ENCODE data around the gene ERO1A.

ERO1A gene

DNA sequence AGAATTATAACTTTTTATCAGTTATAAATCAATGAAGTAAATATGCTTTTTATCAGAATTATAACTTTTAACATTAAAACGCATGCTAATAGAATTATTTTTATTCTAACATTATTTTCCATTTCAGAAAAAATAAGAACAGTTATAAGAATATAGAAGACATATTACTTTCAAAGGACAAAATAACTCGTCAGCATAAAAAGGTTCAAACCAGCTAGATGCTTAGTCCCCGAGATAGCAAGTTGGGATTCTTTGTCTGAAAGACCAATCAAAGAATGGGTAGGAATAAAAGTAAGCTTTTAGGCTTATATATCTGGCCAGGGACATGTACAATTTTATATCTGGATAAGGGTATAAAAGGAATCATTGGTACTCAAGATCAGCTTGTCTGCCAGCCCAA lies 76.8 kb downstream of the ERO1A start:
- H3K27me3 ChIP-seq (ENCODE audit: control insufficient read depth in 2 of 2, insufficient read depth in 2 of 2, low read length in 2 of 2) = no peaks in the 10 kb centered on the region
- H3K27ac ChIP-seq (ENCODE audit: low read depth in 2 of 2, low read length in 2 of 2) = no peak overlapping the region
- no peaks in the 10 kb centered on the region for H3K4me1 ChIP-seq (ENCODE audit: control insufficient read depth in 2 of 2, insufficient read depth in 2 of 2, low read length in 2 of 2)
- no peak overlapping the region for H3K4me3 ChIP-seq (ENCODE audit: low read length in 2 of 2)
- H3K9me3 ChIP-seq (ENCODE audit: control insufficient read depth in 2 of 2, low read length in 2 of 2) = no peaks in the 10 kb centered on the region
- no peak overlapping the region for H3K9ac ChIP-seq (ENCODE audit: low read depth in 1 of 2, low read length in 2 of 2)
- H3K36me3 ChIP-seq (ENCODE audit: control insufficient read depth in 2 of 2, insufficient read depth in 2 of 2, low read length in 2 of 2) = no peaks in the 10 kb centered on the region

DNA sequence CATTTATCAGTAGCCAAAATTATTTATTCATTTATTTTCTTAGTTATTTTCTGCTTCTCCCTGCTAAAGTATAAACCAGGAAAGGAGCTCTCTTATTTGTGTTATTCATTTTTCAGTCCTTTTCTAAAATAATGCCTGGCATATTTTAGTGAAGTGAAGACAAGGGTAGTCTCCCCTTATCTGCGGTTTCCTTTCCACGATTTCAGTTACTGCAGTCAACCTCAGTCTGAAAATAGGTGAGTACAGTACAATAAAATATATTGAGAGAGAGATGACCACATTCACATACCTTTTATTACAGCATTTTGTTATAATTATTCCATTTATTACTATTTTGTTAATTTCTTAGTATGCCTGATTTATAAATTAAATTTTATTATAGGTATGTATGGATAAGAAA lies 85.2 kb downstream of the ERO1A start:
- Histone ChIP-seq H3K27me3 (ENCODE audit: control insufficient read depth in 2 of 2, insufficient read depth in 2 of 2, low read length in 2 of 2) (no peaks in the 10 kb centered on the region), H3K9me3 (ENCODE audit: control insufficient read depth in 2 of 2, low read length in 2 of 2) (no peaks in the 10 kb centered on the region), H3K4me3 (ENCODE audit: low read length in 2 of 2) (no peak overlapping the region), H3K27ac (ENCODE audit: low read depth in 2 of 2, low read length in 2 of 2) (no peak overlapping the region), H3K36me3 (ENCODE audit: control insufficient read depth in 2 of 2, insufficient read depth in 2 of 2, low read length in 2 of 2) (no peaks in the 10 kb centered on the region), H3K4me1 (ENCODE audit: control insufficient read depth in 2 of 2, insufficient read depth in 2 of 2, low read length in 2 of 2) (no peaks in the 10 kb centered on the region), H3K9ac (ENCODE audit: low read depth in 1 of 2, low read length in 2 of 2) (no peak overlapping the region)

DNA sequence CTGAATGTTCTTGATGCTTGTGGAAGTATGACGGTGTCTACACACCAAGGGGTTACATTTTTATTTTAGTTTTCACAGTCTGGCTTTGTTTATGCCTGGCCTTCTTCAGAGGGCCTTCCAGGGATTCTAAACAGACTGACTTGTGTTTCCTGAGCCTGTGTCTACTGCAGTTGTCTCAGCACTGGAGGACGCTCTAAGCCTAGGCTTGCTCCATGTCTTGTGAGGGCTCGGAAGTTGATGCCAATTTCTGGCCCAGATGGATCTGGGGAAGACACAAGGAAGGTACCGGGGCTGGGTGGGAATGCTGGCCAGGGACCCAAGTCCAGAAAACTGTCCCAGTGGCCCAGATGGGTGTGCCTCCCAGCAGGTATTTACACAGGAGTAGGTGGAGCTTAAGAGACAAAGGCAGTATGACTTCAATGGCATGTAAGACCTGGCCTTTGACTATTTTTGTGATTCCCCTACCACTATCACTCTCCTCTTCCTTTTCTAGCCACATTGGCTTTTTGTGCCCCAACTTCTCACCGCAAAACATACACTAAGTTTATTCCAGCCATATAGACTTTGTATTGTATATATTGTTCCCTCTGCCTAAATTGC lies 85.8 kb downstream of the ERO1A start:
- no peak overlapping the region for H3K27ac ChIP-seq (ENCODE audit: low read depth in 2 of 2, low read length in 2 of 2)
- no peaks in the 10 kb centered on the region for H3K36me3 ChIP-seq (ENCODE audit: control insufficient read depth in 2 of 2, insufficient read depth in 2 of 2, low read length in 2 of 2)
- no peak overlapping the region for H3K9ac ChIP-seq (ENCODE audit: low read depth in 1 of 2, low read length in 2 of 2)
- no peaks in the 10 kb centered on the region for H3K9me3 ChIP-seq (ENCODE audit: control insufficient read depth in 2 of 2, low read length in 2 of 2)
- no peak overlapping the region for H3K4me3 ChIP-seq (ENCODE audit: low read length in 2 of 2)
- no peaks in the 10 kb centered on the region for H3K27me3 ChIP-seq (ENCODE audit: control insufficient read depth in 2 of 2, insufficient read depth in 2 of 2, low read length in 2 of 2)
- H3K4me1 ChIP-seq (ENCODE audit: control insufficient read depth in 2 of 2, insufficient read depth in 2 of 2, low read length in 2 of 2) = no peaks in the 10 kb centered on the region

DNA sequence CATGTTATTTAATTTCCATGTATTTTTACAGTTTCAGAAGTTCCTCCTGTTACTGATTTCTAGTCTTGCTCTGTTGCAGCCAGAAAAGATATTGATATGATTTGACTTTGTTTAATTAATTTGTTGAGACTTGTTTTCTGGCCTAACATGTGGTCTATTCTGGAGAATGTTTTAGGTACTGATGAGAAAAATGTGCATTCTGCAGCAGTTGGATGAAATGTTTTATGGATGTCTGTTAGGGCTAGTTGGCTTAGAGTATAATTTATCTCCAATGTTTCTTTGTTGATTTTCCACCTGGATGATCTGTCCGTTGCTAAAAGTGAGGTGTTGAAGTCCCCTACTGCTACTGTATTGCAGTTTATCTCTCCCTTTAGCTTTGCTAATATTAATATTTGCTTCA lies 88.3 kb downstream of the ERO1A start:
- Histone ChIP-seq H3K4me3 (ENCODE audit: low read length in 2 of 2) (no peak overlapping the region), H3K27me3 (ENCODE audit: control insufficient read depth in 2 of 2, insufficient read depth in 2 of 2, low read length in 2 of 2) (no peaks in the 10 kb centered on the region), H3K27ac (ENCODE audit: low read depth in 2 of 2, low read length in 2 of 2) (no peak overlapping the region)

DNA sequence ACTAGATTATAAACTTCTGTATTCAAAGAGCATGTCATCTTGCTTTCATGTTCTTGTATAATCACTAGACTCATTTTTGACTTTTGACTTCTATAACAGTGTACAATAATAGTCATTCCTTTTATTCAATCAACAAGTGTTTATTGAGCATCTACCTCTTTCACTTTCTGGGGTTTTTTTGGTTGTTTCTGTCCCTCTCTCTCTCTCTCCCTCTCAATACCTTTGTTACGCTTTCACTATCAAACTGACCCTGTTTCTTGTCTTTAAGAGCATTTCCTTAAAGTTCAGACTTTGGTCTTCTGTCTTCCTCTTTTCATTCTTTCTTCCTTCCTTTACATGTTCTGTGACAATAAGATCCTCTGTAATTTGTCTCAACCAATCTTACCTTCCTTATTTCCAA lies 93.2 kb downstream of the ERO1A start:
- no peaks in the 10 kb centered on the region for H3K27me3 ChIP-seq (ENCODE audit: control insufficient read depth in 2 of 2, insufficient read depth in 2 of 2, low read length in 2 of 2)
- no peak overlapping the region for H3K27ac ChIP-seq (ENCODE audit: low read depth in 2 of 2, low read length in 2 of 2)
- H3K4me3 ChIP-seq (ENCODE audit: low read length in 2 of 2) = no peak overlapping the region
- H3K4me1 ChIP-seq (ENCODE audit: control insufficient read depth in 2 of 2, insufficient read depth in 2 of 2, low read length in 2 of 2) = no peaks in the 10 kb centered on the region
- H3K9me3 ChIP-seq (ENCODE audit: control insufficient read depth in 2 of 2, low read length in 2 of 2) = no peaks in the 10 kb centered on the region
- no peaks in the 10 kb centered on the region for H3K36me3 ChIP-seq (ENCODE audit: control insufficient read depth in 2 of 2, insufficient read depth in 2 of 2, low read length in 2 of 2)
- no peak overlapping the region for H3K9ac ChIP-seq (ENCODE audit: low read depth in 1 of 2, low read length in 2 of 2)

More for the DNA sequence above, 88.3 kb downstream of the ERO1A start:
- Histone ChIP-seq H3K9ac (ENCODE audit: low read depth in 1 of 2, low read length in 2 of 2) (no peak overlapping the region), H3K9me3 (ENCODE audit: control insufficient read depth in 2 of 2, low read length in 2 of 2) (no peaks in the 10 kb centered on the region), H3K36me3 (ENCODE audit: control insufficient read depth in 2 of 2, insufficient read depth in 2 of 2, low read length in 2 of 2) (no peaks in the 10 kb centered on the region), H3K4me1 (ENCODE audit: control insufficient read depth in 2 of 2, insufficient read depth in 2 of 2, low read length in 2 of 2) (no peaks in the 10 kb centered on the region)

DNA sequence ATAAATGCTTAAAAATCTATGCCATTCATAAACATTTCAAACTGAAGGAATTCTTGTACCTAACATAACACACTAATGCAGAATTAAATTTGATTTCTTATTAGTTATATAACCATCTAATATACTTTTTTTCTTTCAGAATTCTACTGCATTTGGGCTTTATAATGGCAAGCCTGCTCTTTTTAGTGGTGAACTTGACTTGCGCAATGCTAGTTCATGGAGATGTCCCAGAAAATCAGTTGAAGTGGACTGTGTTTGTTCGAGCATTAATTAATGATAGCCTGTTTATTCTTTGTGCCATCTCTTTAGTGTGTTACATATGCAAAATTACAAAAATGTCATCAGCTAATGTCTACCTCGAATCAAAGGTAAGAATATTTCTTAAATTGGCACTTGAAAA lies 95.4 kb downstream of the ERO1A start:
- no peaks in the 10 kb centered on the region for H3K4me1 ChIP-seq (ENCODE audit: control insufficient read depth in 2 of 2, insufficient read depth in 2 of 2, low read length in 2 of 2)
- H3K9ac ChIP-seq (ENCODE audit: low read depth in 1 of 2, low read length in 2 of 2) = no peak overlapping the region
- H3K36me3 ChIP-seq (ENCODE audit: control insufficient read depth in 2 of 2, insufficient read depth in 2 of 2, low read length in 2 of 2) = no peaks in the 10 kb centered on the region
- no peaks in the 10 kb centered on the region for H3K9me3 ChIP-seq (ENCODE audit: control insufficient read depth in 2 of 2, low read length in 2 of 2)
- H3K4me3 ChIP-seq (ENCODE audit: low read length in 2 of 2) = no peak overlapping the region
- H3K27ac ChIP-seq (ENCODE audit: low read depth in 2 of 2, low read length in 2 of 2) = no peak overlapping the region
- H3K27me3 ChIP-seq (ENCODE audit: control insufficient read depth in 2 of 2, insufficient read depth in 2 of 2, low read length in 2 of 2) = no peaks in the 10 kb centered on the region

DNA sequence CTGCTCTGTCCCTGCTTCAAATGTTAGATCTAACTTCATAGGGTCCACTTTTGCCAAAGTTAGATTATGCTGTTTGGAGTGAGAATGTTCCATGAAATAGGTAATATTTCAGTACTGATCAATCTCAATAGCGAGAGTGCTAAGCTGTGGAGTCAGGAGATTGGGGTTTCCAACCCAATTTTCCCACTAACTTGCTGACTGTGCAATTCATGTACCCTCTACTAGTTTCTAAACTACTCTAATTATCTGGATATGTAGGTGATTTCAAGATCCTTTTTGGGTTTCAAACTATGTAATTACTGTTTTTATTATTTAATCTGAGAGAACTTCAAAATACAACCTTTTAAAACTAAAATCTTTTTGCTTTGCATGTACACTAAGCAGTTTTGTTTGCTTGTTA lies 96.8 kb downstream of the ERO1A start:
- Histone ChIP-seq H3K4me3 (ENCODE audit: low read length in 2 of 2) (no peak overlapping the region), H3K27ac (ENCODE audit: low read depth in 2 of 2, low read length in 2 of 2) (no peak overlapping the region), H3K4me1 (ENCODE audit: control insufficient read depth in 2 of 2, insufficient read depth in 2 of 2, low read length in 2 of 2) (no peaks in the 10 kb centered on the region), H3K9ac (ENCODE audit: low read depth in 1 of 2, low read length in 2 of 2) (no peak overlapping the region), H3K9me3 (ENCODE audit: control insufficient read depth in 2 of 2, low read length in 2 of 2) (no peaks in the 10 kb centered on the region), H3K27me3 (ENCODE audit: control insufficient read depth in 2 of 2, insufficient read depth in 2 of 2, low read length in 2 of 2) (no peaks in the 10 kb centered on the region), H3K36me3 (ENCODE audit: control insufficient read depth in 2 of 2, insufficient read depth in 2 of 2, low read length in 2 of 2) (no peaks in the 10 kb centered on the region)

DNA sequence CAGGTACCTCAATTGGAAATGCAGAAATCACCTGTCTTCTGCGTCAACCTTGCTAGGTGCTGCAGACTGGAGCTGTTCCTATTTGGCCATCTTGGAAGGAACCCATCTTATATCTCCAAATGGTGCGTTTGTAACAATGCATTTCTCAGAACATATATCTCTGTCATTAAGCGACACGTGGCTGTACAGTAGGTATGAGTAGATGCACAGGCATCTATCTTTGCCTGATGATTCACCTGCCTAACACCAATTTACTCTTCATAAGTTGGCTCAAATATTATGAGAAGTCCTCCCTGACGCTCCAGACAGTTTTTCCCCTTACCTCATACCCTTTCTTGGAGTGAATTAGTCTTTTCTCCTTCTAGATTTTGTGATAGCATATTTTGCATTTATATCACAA lies 98.5 kb downstream of the ERO1A start:
- Histone ChIP-seq H3K4me1 (ENCODE audit: control insufficient read depth in 2 of 2, insufficient read depth in 2 of 2, low read length in 2 of 2) (no peaks in the 10 kb centered on the region), H3K9ac (ENCODE audit: low read depth in 1 of 2, low read length in 2 of 2) (no peak overlapping the region), H3K27me3 (ENCODE audit: control insufficient read depth in 2 of 2, insufficient read depth in 2 of 2, low read length in 2 of 2) (no peaks in the 10 kb centered on the region), H3K36me3 (ENCODE audit: control insufficient read depth in 2 of 2, insufficient read depth in 2 of 2, low read length in 2 of 2) (no peaks in the 10 kb centered on the region), H3K9me3 (ENCODE audit: control insufficient read depth in 2 of 2, low read length in 2 of 2) (no peaks in the 10 kb centered on the region), H3K4me3 (ENCODE audit: low read length in 2 of 2) (no peak overlapping the region), H3K27ac (ENCODE audit: low read depth in 2 of 2, low read length in 2 of 2) (no peak overlapping the region)

DNA sequence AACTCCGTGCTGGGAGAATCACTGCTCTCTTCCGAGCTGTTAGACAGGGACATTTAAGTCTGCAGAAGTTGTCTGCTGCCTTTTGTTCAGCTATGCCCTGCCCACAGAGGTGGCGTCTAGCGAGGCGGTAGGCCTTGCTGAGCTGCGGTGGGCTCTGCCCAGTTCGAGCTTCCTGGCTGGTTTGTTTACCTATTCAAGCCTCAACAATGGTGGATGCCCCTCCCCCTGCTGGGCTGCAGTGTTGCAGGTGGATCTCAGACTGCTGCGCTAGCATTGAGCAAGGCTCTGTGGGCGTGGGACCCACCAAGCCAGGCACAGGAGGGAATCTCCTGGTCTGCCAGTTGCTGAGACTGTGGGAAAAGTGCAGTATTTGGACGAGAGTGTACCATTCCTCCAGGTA lies 99.0 kb downstream of the ERO1A start:
- Histone ChIP-seq H3K9ac (ENCODE audit: low read depth in 1 of 2, low read length in 2 of 2) (no peak overlapping the region), H3K4me1 (ENCODE audit: control insufficient read depth in 2 of 2, insufficient read depth in 2 of 2, low read length in 2 of 2) (no peaks in the 10 kb centered on the region), H3K27ac (ENCODE audit: low read depth in 2 of 2, low read length in 2 of 2) (no peak overlapping the region), H3K4me3 (ENCODE audit: low read length in 2 of 2) (no peak overlapping the region), H3K9me3 (ENCODE audit: control insufficient read depth in 2 of 2, low read length in 2 of 2) (no peaks in the 10 kb centered on the region), H3K36me3 (ENCODE audit: control insufficient read depth in 2 of 2, insufficient read depth in 2 of 2, low read length in 2 of 2) (no peaks in the 10 kb centered on the region), H3K27me3 (ENCODE audit: control insufficient read depth in 2 of 2, insufficient read depth in 2 of 2, low read length in 2 of 2) (no peaks in the 10 kb centered on the region)

DNA sequence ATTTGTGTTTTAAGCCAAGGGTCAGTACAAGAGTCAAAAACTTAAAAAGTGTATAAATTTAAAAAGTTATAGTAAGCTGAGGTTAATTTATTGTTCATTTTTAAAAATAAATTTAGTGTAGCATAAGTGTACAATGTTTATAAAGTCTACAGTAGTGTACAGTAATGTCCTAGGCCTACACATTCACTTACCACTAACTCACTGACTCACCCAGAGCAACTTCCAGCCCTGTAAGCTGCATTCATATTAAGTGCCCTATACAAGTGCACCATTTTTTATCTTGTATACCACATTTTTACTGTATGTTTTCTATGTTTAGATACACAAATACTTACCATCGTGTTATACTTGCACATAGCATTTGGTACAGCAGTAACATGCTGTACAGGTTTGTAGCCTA lies 105.0 kb downstream of the ERO1A start:
- no peak overlapping the region for H3K4me3 ChIP-seq (ENCODE audit: low read length in 2 of 2)
- no peaks in the 10 kb centered on the region for H3K4me1 ChIP-seq (ENCODE audit: control insufficient read depth in 2 of 2, insufficient read depth in 2 of 2, low read length in 2 of 2)
- no peaks in the 10 kb centered on the region for H3K9me3 ChIP-seq (ENCODE audit: control insufficient read depth in 2 of 2, low read length in 2 of 2)
- H3K9ac ChIP-seq (ENCODE audit: low read depth in 1 of 2, low read length in 2 of 2) = no peak overlapping the region
- no peaks in the 10 kb centered on the region for H3K36me3 ChIP-seq (ENCODE audit: control insufficient read depth in 2 of 2, insufficient read depth in 2 of 2, low read length in 2 of 2)
- no peaks in the 10 kb centered on the region for H3K27me3 ChIP-seq (ENCODE audit: control insufficient read depth in 2 of 2, insufficient read depth in 2 of 2, low read length in 2 of 2)
- H3K27ac ChIP-seq (ENCODE audit: low read depth in 2 of 2, low read length in 2 of 2) = no peak overlapping the region

All from mucosa of rectum (tissue), 2 donors.